ENCODE results near the gene SYTL3. TPM values are rescaled to one million over a fixed set of nuclear protein-coding genes. Genes with fewer than 3 reads are reported as not detected.
"Not testable (repeated sequence)": the region's sequence is repeated elsewhere in the genome, so short reads cannot be mapped to it uniquely, and the experiment has no call there.

The SYTL3 gene
- polyA plus RNA-seq, 4 donors = 3.2 to 4.6 (median 3.8) TPM

- DNase-seq (ENCODE audit: low read depth in 4 of 4, low spot score in 3 of 4) = no peak
These were observed 27.9 kb upstream of the SYTL3 start for GRCh38 chr6:158621694-158622544.

GRCh38 chr6:158622545-158623190 is 27.2 kb upstream of the SYTL3 start:
- DNase-seq (ENCODE audit: low read depth in 4 of 4, low spot score in 3 of 4) = no peak

- DNase-seq (ENCODE audit: low read depth in 4 of 4, low spot score in 3 of 4) = no peak
These were observed 24.9 kb upstream of the SYTL3 start for GRCh38 chr6:158624684-158625682.

GRCh38 chr6:158625881-158626305 is 24.0 kb upstream of the SYTL3 start:
- no peak for DNase-seq (ENCODE audit: low read depth in 4 of 4, low spot score in 3 of 4)

GRCh38 chr6:158626360-158627167 is 23.3 kb upstream of the SYTL3 start:
- DNase-seq (ENCODE audit: low read depth in 4 of 4, low spot score in 3 of 4) = no peak

- no peak for DNase-seq (ENCODE audit: low read depth in 4 of 4, low spot score in 3 of 4)
These were observed 22.5 kb upstream of the SYTL3 start for GRCh38 chr6:158627168-158627939.

- no peak for DNase-seq (ENCODE audit: low read depth in 4 of 4, low spot score in 3 of 4)
These were observed 22.0 kb upstream of the SYTL3 start for GRCh38 chr6:158627940-158628211.

- no peak for DNase-seq (ENCODE audit: low read depth in 4 of 4, low spot score in 3 of 4)
These were observed 21.3 kb upstream of the SYTL3 start for GRCh38 chr6:158628542-158628941.

GRCh38 chr6:158629367-158630221 is 20.3 kb upstream of the SYTL3 start:
- no peak for DNase-seq (ENCODE audit: low read depth in 4 of 4, low spot score in 3 of 4)

GRCh38 chr6:158630938-158631616 is 18.8 kb upstream of the SYTL3 start:
- no peak for DNase-seq (ENCODE audit: low read depth in 4 of 4, low spot score in 3 of 4)

- DNase-seq (ENCODE audit: low read depth in 4 of 4, low spot score in 3 of 4) = no peak
These were observed 17.9 kb upstream of the SYTL3 start for GRCh38 chr6:158631678-158632537.

GRCh38 chr6:158632538-158633119 is 17.2 kb upstream of the SYTL3 start:
- DNase-seq (ENCODE audit: low read depth in 4 of 4, low spot score in 3 of 4) = not testable (repeated sequence)

GRCh38 chr6:158633127-158633526 is 16.7 kb upstream of the SYTL3 start:
- DNase-seq (ENCODE audit: low read depth in 4 of 4, low spot score in 3 of 4) = no peak

- no peak for DNase-seq (ENCODE audit: low read depth in 4 of 4, low spot score in 3 of 4)
These were observed 15.0 kb upstream of the SYTL3 start for GRCh38 chr6:158634695-158635426.

- DNase-seq (ENCODE audit: low read depth in 4 of 4, low spot score in 3 of 4) = no peak
These were observed 14.3 kb upstream of the SYTL3 start for GRCh38 chr6:158635427-158636073.
